GM21423 (cell line): ENCODE results near the gene SLC51A.
"Not testable (repeated sequence)": the region's sequence is repeated elsewhere in the genome, so short reads cannot be mapped to it uniquely, and the experiment has no call there.

Experiments used
- ATAC-seq: cut with Tn5 transposase; IDR thresholded peaks from one replicate; pipeline ENCODE4 v1.9.1; 2021; ENCODE audit warnings: mild to moderate bottlenecking, moderate library complexity; ENCODE audit not compliant: unreplicated experiment

The SLC51A gene

DNA sequence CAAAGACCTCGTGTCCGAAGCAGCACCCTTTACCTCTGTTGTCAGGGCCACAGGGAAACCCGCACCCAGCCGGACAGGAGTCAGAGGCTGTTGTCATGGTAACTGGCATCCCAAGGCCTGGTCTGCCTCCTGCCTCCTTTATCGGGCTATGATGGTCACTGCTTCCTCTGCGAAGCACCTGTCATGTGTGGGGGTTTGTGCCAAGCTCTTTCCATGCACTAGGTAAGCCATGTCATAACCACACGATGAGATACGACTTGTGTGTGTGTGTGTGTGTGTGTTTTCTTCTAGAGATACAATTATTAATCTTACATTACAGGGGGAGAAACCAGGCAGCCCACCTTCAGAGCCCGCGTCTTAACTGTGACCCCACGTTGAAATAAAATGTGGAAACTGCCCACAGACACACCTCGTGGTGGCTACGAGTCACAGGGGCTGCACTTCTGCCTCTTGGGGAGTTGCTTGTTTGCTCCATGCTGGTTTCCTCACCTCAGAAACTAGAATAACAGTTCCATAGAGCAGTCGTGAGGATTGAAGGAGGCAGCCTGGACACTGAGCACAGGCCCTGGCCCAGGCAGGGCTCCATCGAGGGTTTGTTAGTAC is 23.1 kb upstream of the SLC51A start:
- no peak for ATAC-seq

GRCh38 chr3:196193736-196194541 is 22.4 kb upstream of the SLC51A start:
- ATAC-seq = no peak

- ATAC-seq = no peak
These were observed 21.8 kb upstream of the SLC51A start for GRCh38 chr3:196194542-196194915.

DNA sequence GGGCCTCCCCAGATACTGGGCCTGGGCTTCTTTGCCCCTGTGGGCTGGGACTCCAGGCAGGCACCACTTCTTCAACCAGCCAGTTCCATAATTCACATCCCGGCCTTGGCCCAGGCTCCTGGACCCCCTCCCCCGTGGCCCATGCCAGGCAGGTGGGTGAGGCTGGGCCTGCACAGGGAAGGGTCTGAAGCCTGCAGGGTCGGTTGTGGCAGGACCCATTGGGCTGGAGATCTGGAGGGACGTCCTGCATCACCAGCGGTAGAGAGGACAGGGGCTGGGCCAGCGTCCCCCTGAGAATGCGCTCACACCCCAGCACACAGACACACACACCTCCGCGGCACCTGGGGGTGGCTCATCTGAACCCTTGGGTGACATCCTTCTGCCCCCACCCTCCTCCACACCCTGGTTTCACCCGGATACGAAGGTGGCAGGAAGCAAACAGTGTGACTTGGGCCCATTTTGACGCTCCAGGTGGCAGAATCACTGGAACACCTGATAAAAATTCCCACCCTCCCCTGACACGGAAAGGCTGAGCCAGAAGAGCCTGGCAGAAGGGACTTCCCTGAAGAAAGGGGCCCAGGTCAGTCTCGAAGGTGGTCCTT is 20.6 kb upstream of the SLC51A start:
- ATAC-seq = no peak

DNA sequence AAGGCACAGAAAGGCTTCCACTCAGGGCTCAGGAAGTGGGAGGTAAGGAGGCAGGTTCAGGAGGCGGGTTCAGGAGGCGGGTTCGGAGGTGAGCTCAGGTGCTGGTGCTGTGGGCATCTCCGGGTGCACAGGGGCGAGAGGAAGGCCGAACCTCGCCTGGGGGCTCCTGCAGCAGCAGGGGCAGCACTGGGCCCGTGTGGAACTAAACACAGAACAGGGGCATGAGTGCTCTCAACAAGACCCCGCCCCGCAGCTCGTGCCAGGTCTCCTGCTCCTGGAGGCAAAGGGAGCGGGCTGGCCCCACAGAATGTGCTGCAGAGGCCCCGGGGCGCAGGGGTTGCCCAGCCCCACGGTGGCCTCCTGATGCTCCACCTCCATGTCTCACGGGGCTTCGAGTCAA is 18.8 kb upstream of the SLC51A start:
- no peak for ATAC-seq

- ATAC-seq = no peak
These were observed 18.2 kb upstream of the SLC51A start for GRCh38 chr3:196198081-196198675.

- no peak for ATAC-seq
These were observed 17.3 kb upstream of the SLC51A start for GRCh38 chr3:196198771-196199753.

- ATAC-seq = no peak
These were observed 13.8 kb upstream of the SLC51A start for GRCh38 chr3:196202516-196202970.

DNA sequence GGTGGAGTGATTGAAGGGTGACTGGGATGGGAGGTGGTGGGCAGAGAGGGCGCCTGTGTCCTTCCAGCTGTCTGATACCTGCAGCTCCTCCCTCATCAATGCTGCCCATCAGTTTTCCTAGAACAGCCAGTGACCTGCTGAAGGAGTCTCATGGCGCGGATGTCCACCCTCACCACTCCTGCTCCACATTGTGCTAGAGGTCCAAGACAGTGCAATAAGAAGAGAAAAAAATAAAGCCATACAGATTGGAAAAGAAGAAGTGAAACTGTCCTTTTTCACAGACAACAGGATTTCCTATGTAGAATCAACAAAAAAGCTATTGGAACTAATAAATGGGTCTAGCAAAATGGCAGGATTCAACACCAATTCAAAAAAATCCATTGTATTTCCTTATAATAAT is 12.5 kb upstream of the SLC51A start:
- ATAC-seq = no peak

DNA sequence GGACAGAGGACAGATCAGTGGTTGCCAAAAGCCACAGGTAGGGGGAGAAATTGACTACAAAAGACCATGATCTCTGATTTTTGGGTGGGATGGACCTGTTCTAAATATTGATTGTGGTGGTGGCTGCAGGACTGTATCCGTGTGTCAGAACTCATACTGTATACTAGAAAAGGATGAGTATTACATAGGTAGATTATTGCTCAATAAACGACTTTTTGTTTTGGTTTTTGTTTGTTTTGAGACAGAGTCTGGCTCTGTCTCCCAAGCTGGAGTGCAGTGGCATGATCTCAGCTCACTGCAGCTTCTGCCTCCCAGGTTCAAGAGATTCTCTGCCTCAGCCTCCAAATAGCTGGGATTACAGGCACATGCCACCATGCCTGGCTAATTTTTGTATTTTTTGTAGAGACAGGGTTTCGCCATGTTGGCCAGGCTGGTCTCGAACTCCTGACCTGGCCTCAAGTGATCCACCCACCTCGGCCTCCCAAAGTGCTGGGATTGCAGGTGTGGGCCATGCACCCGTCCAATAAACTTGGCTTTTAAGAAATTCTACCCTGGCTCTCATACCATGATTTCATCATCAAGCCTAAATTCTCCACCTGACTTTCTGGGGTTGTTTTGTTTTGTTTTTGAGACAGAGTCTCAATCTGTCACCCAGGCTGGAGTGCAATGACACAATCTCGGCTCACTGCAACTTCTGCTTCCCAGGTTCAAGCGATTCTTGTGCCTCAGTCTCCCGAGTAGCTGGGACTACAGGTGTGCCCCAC is 10.7 kb upstream of the SLC51A start:
- not testable (repeated sequence) for ATAC-seq

DNA sequence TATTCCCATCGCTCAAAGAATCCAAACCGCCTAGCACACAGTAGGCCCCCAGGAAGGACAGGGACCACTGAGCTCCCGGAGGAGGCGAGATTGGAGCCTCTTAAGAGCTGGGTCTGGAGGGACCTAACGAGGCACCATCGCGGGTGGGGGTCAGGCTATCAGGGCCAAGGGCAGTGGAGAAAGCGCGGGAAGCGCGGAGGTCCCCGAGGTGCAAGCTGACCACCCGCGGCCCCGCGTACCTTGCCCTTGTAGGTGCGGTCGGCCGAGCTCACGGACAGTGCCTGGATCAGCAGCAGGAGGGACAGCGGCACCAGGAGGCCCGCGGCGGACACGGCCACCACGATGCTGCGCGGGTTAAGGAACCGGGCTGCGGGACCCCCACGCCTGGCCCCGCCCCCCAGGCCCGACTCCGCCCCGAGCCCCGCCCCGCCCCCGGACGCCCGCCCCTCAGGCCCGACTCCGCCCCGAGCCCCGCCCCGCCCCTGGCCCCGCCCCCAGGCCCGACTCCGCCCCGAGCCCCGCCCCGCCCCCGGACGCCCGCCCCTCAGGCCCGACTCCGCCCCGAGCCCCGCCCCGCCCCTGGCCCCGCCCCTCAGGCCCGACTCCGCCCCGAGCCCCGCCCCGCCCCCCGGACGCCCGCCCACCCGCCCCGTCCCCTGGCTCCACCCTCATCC is 9.0 kb upstream of the SLC51A start:
- no peak for ATAC-seq

- no peak for ATAC-seq
These were observed 8.3 kb upstream of the SLC51A start for GRCh38 chr3:196207833-196208607.

DNA sequence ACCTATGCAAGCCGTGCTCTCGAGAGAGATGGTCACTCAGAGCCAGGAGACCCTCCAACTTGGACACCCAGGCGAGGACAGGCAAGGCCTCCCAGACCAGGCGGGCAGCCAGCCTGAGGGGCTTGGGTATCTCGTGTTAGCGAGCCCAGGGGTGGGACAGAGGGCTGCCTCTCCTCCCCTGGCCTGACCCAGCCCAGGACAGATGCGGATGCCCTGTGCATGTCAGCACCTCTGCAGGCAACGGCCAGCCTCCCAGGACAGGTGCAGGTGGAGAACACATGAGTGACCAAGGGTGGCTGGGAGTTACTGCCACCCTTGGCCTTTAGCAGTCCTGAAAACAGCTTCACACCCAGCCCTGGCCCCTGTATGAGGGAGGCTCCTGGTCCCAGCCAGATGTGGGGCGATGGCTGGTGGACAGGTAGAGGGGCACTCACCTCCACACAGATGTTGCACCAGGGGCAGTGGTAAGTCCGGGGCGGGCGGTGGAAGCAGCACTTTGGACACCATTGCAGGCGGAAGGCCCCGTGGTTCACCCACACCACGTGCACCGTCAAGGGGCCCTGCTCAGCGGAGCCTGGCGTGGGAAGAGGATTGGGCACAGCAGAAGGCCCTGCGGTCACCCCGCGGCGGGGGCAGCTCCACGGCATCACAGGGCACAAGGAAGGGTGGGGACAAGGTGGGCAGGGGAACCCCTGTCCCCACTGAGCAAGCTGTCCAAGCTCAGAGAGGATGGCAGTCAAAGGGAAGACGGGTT is 7.2 kb upstream of the SLC51A start:
- ATAC-seq = no peak

- not testable (repeated sequence) for ATAC-seq
These were observed 6.2 kb upstream of the SLC51A start for GRCh38 chr3:196209944-196210672.

DNA sequence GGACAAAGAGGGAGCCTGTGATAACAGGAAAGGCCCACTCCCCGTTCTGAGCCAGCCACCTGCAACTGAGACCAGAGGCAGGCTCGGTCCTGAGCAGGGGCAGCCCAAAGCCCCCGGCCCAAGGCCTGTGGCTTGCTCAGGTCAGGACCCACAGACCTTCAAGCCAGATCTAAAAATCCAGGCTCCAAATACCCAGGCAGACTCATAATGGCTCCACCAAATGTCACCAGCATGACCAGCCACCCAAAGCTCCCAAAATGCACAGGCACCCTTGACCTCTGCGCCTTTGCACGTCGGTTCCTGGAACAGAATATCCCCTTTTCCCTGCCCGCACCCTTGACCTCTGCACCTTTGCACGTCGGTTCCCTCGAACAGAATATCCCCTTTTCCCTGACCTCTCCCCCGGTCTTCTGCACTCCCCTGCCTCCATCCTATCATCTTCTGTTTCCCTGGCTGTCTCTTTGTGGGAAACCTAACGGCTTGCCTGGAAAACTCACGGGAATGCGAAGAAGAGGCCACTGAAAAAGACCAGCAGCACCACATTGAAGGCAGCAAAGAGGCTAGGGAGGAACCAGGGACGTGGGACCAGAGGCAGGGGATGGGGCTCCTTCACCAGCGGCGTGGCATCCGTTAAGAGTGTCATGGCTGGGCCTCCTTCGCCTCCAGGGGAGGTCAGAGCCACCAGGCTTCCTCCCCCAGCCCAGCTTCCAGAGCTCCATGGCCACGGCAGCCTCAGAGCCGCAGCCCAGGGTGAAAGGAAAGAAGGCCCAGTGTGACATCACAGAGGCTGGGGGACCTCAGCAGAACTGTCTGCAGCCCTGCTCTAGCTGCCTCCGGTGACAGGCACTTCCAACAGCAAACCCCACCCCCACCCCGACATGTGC is 5.4 kb upstream of the SLC51A start, which contains the start of gene ZDHHC19:
TSS of gene ZDHHC19 (minus strand) at position 728 of the 884 bp plus-strand sequence. CDS start at position 643, 85 bp downstream.
- ATAC-seq = no peak
